EL (cell line): ENCODE results near the gene VAT1L.

Source experiments
- DNase-seq: peaks from one replicate; pipeline ENCODE4 v3.0.0-alpha.2; 2016

The VAT1L gene, protein sequence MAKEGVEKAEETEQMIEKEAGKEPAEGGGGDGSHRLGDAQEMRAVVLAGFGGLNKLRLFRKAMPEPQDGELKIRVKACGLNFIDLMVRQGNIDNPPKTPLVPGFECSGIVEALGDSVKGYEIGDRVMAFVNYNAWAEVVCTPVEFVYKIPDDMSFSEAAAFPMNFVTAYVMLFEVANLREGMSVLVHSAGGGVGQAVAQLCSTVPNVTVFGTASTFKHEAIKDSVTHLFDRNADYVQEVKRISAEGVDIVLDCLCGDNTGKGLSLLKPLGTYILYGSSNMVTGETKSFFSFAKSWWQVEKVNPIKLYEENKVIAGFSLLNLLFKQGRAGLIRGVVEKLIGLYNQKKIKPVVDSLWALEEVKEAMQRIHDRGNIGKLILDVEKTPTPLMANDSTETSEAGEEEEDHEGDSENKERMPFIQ

DNA sequence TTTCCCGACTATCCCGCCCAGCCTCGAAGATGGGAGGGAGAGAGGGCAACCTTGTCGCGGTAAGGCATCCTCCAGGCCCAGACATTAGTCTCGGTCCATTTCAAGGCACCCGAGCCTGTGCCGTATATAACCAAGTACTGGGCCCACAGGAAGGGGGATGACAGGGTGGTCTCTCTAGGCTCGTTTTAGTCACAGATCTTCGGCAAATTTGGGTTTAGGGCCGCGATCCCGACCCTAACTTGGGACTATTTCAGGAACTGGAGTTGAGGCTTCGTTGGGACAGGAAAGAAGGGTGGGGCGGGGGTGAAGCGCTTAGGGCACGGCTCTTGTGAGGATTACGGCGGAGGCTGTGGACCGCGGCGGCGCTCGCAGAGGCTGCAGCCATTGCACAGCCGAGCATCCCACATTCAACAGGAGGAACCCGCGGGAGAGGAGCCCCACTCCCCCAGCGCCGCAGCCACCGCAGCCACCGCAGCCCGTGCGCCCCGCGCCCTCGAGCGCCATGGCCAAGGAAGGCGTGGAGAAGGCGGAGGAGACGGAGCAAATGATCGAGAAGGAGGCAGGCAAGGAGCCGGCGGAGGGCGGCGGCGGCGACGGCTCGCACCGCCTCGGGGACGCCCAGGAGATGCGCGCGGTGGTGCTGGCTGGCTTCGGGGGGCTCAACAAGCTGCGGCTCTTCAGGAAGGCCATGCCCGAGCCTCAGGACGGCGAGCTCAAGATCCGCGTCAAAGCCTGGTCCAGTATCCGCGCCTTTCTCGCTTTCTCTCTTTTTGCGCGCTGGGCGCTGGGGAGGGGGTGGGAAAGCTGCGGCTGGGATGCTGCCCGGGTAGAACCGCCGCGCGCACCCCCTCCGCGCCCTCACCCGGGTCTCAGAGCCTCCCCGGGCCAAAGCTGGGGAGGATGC, at the start of gene VAT1L:
Gene VAT1L (plus strand): TSS at position 384 of the 904 bp plus-strand sequence. CDS start 119 bp downstream, at position 503.
- DNase-seq, result peak; percentile 31

- no peak for DNase-seq
Observed at GRCh38 chr16:77738706-77739558, 49.4 kb upstream of the VAT1L start.

GRCh38 chr16:77739559-77739892, 48.8 kb upstream of the VAT1L start:
- peak; percentile 30 for DNase-seq

GRCh38 chr16:77744141-77744540, 44.2 kb upstream of the VAT1L start:
- DNase-seq, result no peak

GRCh38 chr16:77745972-77746371, 42.4 kb upstream of the VAT1L start:
- DNase-seq, result no peak

DNA sequence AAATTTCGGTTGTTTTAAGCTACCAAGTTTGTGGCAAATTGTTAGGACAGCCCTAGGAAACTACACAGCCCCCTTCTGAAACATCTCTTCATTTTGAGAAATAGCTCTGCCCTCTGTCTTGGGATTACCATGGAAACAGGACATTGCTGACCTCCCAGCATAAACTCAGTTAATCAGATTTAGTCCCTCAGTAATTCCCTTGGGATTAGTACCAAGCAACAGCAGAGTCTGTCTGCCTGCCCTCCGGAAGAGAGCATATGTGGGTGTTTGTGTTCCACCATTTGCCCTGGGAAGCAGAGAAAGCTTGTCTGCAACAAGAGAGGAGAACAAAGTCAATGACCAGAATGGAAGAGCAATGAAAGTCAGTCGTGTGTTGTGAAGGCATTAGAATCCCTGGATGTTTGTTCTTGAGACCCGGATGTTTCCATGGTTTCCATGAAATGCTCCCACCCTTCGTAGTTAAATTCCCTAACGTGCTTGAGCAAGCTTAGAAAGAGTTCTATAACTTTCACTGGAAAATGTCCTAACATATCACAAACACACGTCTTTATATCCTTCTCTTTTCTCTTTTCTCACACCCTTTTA, 39.9 kb upstream of the VAT1L start:
- DNase-seq, result no peak

- no peak for DNase-seq
Observed at GRCh38 chr16:77749415-77749814, 38.9 kb upstream of the VAT1L start.

- DNase-seq, result no peak
Observed at GRCh38 chr16:77758046-77758445, 30.3 kb upstream of the VAT1L start.

DNA sequence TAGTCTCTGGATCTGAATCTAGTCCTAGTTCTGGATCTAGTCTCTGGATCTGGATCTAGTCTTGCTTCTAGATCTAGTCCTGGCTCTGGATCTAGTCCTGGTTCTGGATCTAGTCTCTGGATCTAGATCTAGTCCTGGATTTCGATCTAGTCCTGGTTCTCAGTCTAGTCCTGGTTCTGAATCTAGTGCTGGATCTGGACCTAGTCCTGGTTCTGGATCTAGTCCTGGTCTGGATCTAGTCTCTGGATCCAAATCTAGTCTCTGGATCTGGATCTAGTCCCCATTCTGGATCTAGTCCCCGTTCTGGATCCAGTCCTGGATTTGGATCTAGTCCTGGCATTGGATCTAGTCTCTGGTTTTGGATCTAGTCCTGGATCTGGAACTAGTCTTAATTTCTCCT, 29.9 kb upstream of the VAT1L start:
- DNase-seq, result no peak

DNA sequence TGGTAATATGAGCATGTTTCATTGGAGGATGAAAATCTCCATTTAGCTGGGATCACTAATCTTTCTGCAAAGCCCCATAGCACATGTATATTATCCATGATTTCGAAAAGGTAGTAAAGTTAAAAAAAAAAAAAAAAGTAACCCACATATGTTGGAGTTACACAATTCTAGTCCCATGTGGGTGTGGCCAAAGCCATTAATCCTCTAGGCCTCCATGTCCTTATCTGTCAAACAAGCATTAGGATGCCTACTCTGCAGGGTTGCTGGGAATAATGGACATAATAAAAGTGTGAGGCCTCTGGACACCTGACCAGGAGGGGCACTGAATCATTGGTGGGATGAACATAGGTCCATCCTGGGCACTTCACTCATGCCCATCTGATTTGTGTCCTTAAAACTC, 29.2 kb upstream of the VAT1L start:
- DNase-seq, result no peak

DNA sequence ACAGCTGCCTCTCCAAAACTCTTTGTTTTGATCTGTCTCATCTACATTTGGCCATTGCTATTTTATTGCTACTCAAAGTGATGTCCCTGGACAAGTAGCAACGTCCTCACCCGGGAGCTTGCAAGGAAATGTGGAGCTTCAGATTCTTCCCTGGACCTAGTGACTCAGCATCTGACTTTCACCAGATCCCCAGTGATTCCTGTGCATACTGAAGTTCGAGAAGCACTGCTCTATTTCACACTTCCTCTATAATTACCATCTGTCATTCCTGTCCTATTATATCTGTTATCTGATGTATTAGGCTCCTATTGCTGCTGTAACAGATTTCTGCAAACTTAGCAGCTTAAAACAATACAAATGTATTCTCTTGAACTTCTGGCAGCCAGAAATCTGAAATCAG, 28.5 kb upstream of the VAT1L start:
- no peak for DNase-seq

- no peak for DNase-seq
Observed at GRCh38 chr16:77760800-77761199, 27.6 kb upstream of the VAT1L start.

- DNase-seq, result no peak
Observed at GRCh38 chr16:77761204-77761603, 27.2 kb upstream of the VAT1L start.

GRCh38 chr16:77762262-77762661, 26.1 kb upstream of the VAT1L start:
- DNase-seq, result no peak

DNA sequence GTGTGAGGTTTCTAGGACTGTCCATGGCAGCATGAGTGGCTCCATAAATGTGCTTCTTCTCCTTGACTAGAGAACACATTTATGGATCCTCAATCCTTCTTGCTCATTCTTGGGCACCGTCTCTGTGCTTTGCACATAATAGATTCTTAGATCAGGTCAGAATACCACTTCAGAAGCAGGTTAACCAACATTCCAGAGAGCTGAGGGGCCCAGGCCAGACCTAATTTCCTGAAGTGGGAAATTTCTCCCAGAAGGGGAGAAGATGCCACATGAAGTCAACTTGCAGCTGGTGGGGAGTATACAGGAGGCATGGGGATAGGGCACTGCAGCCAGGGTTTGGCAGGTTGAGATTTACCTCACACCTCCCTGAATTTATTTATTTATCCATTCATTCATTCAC, 24.4 kb upstream of the VAT1L start:
- DNase-seq, result no peak

DNA sequence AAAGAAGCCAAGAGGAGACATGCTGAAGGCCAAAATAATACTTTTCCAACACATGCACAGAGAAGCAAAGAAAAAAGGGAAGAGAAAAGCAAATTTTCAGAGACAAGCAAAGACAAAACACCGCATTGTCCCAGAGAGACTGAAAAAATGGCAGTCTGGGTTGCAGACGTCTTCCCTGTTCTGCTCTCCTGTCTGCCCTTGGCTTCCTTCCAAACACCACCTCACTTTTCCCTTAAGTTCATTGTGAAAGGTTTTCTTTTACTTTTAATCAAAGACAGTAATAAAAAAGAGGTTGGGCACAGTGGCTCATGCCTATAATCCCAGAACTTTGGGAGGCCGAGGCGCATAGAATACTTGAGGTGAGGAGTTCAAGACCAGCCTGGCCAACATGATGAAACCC, 21.2 kb upstream of the VAT1L start:
- DNase-seq, result no peak

DNA sequence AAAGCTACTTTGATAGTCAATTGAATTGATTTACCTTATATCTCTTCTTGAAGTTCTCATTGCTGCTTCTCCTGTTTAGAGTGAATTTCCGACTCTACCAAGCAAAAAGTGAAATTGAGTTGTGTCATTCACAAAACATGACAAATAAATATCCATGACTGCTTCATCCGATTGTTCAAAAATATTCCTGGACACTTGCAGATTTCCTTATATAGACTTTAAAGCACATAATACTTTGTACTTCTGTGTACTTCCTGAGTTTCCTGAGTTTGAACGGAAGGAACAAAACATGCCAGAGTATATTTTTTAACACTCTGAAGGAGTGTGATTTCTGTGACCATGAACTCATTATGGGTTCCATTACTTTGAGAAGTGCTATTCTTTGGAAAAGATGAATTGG, 20.5 kb upstream of the VAT1L start:
- no peak for DNase-seq

DNA sequence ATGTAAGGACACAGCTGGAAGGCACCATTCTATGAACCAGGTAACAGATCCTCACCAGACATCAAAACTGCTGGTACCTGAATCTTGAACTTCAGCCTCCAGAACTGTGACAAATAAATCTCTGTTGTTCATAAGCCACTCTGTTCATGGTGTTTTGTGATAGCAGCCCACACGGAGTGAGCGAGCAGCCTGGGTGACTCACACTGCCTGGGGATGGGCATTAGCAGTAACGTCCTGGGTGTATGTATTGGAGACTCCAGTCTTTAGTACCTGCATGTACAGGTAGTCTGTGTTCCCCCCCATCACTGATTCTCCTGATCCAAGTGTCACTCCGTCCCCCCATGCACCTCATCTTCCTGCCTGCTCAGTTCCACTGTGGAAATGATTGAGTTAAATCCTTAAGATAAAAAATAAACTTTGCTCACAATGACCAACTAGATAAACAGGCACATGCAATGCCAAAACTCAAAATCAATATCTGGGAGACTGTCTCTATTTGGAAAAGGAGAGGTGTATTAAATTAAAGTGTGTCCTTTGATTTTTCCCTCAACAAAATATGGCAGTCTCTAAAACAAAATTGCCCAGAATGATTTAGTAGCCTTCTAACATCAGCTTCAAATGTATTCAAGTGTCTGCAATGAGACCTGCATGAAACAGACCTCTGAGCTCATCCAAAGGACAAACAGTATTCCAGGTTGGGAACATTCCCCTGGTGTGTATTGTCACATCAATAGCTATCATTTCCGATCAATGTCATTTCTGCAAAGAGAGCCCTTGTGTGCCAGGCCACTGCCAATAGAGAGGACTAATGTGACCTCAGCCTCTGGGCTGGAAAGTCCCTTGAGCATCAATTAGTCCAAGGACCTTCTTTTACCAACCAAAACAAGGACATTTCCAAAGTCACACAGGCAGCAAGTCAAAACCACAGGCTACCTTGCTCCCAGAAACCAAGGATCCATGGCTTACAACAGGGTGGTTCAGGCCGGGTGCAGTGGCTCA, 12.2 kb upstream of the VAT1L start:
- peak; percentile 8 for DNase-seq

DNA sequence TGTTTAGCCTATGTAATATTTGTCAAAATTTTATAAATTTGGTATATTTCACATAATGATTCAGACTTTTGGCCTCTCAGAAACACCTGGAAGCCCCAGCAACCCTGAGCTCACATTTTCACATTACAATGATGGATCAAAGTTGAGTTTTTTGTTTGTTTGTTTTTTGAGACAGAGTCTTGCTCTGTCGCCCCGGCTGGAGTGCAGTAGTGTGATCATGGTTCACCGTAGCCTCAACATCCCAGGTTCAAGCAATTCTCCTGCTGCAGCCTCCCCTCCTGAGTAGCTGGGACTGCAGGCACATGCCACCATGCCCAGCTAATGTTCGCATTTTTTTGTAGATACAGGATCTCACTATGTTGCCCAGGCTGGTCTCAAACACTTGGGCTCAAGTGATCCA, 10.6 kb upstream of the VAT1L start:
- DNase-seq, result no peak

DNA sequence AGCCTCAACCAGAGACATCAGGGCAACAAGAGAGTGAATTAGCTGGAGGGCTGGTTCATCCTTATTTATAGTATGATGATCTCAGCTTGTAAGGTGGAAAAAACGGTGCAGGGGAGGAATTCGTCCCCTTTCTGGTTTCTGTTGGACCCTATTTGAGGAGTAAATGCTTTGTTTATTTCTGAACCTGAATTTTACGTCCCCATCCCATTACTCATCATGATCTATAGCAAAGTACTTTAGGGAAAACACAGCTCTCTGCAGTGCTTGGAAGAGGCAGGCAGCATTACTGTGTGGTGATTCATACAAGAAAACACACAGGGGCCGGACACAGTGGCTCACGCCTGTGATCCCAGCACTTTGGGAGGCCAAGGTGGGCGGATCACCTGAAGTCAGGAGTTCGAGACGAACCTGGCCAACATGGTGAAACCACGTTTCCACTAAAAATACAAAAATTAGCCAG, 8.0 kb upstream of the VAT1L start:
- peak; percentile 80 for DNase-seq

DNA sequence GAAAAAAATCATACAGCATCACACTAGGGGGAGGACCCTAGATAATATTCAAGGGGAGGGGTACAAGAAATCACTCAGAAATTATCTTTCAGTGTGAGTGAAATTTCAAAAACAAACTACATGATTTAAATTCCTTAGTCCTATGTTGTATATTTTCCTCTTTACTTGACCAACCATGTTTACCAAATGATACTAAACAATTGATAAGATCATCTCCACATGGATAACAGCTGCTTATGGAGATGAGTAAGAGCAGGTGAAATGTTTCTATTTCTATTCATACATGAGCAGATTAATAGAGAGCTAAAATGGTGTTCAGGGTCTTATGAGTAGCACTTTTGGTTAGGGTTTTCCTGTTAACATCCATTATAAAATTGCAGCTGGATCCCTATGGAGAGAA, 7.3 kb upstream of the VAT1L start:
- DNase-seq, result no peak
